NCI-H2107 treated with DMSO at 0.1 percent for 48 hours (cell line): ENCODE results near the gene TMEM26.
"Not testable (repeated sequence)": the region's sequence is repeated elsewhere in the genome, so short reads cannot be mapped to it uniquely, and the experiment has no call there.

Experiments
- DNase-seq: peaks from one replicate; lab custom pipeline; 2025; ENCODE audit not compliant: unreplicated experiment; lab: John Stamatoyannopoulos, UW

The TMEM26 gene

DNA sequence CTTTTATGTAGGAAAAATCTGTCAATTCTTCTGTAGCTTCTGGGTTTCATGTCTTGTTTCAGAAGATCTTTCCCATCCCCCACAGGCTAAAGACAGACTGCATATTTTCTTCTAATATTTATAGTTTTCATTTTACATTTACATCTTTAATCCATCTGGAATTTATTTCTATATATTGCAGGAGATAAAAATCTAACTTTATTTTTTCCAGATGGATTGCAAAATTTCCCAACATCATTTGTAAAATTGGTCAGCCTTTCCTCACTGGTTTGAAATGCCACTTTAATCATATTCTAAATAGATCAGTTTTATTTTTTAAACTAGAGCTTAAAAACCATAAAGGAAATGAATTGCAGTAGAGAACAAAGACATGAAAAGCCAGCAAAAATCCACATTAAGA lies 46.9 kb downstream of the TMEM26 start:
- DNase-seq = no peak

DNA sequence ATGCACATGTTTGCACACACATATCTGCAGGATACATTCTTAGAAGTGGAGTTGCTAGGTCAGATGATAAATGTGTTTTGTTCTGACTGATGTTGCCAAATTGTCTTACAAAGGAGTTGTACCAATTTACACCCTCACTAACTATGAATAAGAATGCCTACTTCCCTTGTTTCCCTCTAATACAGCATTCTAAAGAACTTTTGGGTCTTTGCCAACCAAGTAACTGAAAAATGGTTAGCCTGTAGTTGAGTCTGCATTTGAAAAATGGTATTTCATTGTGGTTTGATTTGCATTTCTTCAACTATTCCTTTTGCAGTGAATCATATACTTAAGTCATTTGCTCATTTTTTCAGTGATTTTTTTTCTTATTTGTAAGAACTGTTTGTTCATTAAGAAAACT lies 48.4 kb downstream of the TMEM26 start:
- DNase-seq = no peak

DNA sequence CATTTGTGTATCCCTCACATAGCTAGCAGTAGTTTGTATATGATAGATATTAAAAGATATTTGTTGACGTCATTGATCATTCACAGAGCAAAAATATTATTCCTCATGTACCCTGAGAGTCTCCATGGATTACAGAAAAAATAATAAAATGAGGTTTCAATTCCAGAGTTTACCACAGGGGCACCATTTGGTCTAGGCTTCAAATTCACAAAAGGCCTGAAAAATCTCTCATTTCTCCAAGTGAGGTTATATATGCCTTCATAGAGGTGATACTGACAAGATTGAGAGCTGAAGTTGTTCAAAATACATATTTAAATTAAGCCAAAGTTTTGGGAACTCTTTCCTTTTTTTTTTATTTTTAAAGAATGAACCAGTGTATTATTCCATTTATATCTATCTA lies 52.7 kb downstream of the TMEM26 start:
- no peak for DNase-seq

DNA sequence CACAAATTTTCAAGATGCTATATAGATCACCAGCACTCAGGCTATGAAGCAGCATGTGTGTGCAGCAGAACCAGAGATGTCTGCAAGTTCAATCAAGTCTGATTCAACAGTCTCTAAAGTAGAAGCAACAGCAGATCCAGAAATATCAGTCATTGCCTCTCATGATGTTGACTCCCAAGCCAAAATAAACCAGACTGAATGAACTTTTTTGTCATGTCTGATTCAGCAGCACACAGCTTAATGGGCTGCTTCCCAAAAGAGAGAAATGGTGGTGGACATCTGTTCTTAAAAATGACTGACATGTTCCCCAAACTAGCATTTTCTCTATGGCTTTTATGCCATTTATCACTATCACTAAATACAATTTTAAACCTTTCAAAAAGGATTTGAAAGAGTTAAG lies 53.8 kb downstream of the TMEM26 start:
- DNase-seq = no peak

DNA sequence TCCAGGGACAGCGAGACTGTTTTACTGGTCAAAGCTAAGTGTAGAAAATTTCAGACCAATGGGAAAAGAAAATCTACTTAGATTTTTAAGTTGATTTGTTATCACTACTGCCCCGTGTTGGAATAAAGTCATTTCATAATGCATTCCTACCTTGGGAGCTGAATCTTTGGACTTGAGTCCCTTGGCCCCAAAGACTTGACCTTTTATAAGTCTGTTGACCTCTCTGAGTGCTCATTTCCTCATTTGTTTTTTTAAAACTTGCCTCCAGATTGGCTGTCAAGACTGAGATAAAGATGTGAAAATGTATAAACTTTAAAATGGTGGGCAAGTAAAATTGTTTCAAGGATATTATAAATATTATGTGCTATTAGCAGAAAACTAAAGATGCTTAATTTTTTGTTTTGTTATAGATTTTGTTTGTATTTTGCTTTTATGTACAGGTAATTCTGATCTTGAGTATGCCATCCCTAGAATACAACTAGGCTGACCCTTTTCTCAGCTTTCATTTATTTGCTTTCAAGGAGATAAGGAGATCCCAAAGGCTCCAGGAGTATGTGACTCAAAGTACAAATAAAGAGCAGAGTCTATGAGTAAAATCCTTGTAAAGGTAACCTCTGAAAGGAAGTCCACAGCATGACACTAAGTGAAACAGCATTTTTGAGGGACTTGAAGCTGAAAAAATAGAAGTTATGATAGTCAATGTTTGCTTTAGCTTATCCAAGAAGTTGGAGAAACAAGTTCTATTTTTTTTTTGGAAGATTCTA lies 54.6 kb downstream of the TMEM26 start:
- DNase-seq = no peak

DNA sequence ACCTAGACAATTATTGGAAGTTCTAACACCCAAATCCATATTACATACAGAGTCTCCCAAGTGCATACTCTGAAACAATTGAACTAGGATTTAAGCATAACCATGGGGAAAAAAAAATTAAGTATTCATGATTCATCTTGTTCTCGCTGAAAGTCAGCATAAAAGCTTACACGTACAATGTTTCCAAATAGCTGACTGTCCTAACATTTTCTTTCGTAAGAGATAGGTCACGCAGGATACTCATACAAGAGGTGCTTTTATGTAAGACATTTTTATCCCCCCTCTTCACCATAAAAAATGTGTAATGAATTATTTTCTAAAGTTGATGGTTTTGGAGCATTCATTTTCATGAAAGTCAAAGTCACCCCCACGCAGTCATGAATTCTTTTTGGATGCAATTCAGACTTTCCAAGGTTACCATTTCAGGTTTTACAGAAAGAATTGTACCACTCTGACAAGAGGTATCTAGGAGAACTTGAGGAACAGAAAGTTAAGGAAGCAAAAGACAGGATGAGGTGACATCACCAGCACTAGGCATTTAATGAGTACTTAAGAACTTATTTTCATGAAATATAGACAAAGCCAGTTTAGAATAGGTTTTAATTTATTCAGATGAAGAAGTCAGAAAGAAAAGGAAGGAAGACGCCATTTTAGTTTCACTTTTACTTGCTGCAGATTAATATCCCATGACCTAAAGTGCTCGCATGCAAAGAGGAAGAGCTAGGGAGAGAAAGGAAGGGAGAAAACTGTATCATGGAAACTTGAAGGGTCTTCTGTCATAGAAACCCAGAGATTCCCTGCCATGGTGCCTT lies 55.8 kb downstream of the TMEM26 start:
- no peak for DNase-seq

DNA sequence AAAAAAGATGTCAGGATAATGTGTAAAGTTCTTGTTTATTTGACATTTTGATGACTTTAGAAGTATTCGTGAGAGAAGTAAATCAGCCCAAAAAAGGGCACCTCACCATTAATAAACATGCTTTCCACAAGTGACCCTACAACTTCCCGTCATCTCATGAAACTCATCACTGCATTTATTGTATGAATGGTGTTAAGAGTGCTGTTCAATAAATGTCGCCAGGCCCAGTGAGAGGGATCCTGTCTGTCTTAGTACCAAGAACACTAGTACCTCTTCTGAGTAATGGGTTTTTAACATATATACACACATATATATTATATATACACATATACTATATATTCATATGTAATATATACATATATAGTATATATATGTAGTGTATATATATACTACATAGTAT lies 61.9 kb downstream of the TMEM26 start:
- DNase-seq = no peak

DNA sequence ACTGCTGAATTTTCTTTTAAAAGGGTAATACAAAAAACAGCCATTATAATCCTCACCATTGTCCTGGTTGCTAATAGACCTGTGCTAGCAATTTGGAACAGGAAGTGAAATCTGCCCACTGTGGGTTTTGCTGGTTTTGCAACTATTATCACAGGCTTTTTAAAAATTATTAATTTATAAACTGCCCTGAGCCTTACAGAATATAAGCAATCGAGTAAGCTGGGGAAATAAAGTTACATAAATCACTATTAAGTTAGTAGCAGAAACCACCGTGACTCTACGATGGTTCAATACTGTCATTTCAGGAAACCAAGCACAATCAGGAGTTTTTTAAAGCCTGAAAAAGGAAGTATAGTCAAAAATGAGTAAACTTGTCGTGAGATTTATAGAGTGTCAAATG lies 62.3 kb downstream of the TMEM26 start:
- DNase-seq = no peak

DNA sequence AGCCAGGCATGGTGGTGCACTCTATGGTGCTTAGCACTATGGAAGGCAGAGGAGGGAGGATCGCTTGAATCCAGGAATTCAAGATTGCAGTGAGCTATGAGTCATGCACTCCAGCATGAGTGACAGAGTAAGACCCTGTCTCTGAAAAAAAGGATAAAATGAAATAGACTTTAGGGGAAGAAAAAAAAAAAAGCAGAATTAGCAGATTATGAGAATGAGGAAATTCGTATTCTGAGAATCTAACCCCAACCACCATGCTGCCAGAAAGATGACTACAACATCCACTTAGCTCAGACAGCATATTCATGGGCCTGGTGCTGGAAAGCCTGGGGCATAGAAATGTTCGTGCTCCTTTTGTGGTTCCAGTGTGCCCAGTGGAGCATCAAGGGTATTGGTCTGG lies 63.3 kb downstream of the TMEM26 start:
- no peak for DNase-seq

DNA sequence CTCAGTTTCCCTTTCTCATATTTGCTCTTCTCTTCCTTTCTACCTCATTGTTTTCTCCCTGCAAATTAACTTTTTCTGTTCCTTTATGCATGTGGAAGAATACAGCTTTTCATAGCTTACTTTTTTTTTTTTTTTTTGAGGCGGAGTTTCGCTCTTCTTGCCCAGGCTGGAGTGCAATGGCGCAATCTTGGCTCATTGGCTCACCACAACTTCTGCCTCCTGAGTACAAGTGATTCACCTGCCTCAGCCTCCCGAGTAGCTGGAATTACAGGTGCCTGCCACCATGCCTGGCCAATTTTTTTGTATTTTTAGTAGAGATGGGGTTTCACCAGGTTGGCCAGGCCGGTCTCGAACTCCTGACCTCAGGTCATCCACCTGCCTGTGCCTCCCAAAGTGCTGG lies 64.2 kb downstream of the TMEM26 start:
- DNase-seq = not testable (repeated sequence)

DNA sequence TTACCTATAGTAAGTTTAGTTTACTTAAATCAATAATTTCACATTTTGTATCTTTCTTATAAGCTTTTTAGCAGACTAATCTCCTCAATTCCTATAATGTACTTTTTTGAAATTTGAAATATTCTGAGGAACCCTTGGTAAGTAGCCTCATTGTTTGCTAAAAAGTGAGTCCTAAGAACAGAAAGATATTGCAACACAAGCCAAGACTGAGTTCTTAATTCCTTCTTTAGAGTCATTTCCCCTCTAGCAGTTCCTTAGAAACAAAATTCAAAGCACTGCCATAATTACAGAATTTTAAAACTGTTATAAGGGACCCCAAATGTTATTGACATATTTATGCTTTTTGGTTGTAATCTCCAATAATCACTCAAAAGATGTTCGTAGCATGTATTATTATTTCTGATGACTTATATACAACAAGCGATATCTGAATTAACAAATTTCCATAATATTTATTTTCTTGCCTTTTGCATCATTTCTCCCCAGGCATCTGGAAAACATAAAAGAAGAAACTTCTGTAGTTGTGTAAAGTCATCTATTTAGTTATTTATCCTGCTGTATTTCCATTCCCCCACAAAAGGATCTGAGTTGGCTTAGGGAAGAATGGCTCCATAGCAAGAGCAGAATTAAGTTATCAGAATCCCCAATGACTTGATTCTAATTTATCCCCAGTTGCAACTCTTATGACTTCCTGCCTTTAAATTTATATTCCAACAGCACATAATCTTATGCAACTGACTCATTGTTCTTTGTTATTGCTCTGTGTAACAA lies 67.8 kb downstream of the TMEM26 start:
- no peak for DNase-seq

DNA sequence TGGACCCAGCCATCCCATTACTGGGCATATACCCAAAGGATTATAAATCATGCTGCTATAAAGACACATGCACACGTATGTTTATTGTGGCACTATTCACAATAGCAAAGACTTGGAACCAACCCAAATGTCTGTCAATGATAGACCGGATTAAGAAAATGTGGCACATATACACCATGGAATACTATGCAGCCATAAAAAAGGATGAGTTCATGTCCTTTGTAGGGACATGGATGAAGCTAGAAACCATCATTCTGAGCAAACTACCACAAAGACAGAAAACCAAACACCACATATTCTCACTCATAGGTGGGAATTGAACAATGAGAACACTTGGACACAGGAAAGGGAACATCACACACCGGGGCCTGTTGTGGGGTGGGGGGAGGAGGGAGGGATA lies 72.0 kb downstream of the TMEM26 start:
- DNase-seq = not testable (repeated sequence)

DNA sequence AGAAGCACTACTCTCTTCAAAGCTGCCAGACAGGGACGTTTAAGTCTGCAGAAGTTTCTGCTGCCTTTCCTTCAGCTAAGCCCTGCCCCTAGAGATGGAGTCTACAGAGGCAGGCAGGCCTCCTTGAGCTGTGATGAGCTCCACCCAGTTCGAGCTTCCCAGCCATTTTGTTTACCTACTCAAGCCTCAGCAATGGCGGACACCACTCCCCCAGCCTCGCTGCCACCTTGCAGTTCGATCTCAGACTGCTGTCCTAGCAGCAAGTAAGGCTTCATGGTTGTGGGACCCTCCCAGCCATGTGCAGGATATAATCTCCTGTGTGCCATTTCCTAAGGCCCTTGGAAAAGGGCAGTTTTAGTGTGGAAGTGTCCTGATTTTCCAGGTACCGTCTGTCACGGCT lies 74.3 kb downstream of the TMEM26 start:
- no peak for DNase-seq

DNA sequence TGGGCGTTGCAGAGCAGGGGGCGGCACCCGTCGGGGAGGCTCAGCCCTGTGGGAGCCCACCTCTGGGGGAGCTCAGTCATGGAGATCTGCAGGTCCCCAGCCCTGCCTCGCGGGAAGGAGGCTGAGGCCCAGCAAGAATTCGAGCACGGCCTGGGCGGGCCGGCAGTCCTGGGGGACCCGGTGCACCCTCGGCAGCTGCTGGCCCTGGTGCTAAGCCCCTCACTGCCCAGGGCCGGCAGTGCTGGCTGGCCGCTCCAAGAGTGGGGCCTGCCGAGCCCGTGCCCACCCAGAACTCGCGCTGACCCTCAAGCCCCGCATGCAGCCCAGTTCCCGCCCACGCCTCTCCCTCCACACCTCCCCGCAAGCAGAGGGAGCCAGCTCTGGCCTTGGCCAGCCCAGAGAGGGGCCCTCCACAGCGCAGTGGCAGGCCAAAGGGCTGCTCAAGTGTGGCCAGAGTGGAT lies 76.2 kb downstream of the TMEM26 start:
- no peak for DNase-seq

DNA sequence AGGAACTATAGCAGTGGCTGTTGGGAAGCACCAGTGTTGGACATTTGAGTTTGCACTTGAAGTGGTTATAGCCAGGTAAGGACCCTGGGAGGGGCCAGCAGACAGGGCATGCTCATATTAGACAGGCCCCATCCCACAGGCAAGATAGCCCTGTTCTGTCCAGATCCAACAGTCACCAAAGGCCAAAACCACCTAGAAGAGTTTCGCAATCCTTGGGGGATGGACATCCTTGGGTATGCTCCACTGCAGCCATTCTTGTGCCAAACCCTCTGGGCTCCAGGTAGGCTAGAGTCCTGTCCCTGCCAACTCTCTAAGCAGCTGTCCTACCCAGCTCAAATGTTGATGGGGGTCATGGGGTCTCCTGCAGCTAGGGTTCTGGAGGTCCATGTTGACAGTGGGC lies 76.8 kb downstream of the TMEM26 start:
- no peak for DNase-seq

DNA sequence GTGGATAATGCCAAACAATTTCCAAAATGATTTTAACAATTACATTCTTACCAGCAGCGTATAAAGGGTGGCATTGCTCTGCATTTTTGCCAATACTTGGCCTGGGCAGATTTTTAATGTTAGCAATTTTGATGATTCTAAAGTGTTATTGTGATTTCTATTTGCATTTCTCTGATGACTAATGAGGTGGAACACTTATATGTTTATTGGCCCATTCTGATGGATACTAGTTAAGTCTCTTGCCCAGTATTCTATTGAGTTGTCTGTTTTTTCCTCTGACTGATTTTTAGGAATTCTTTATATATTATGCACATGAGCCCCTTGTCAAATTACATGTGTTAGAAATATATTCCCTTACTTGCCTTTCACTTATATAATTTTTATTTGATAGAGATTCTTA lies 86.8 kb downstream of the TMEM26 start:
- DNase-seq = no peak

DNA sequence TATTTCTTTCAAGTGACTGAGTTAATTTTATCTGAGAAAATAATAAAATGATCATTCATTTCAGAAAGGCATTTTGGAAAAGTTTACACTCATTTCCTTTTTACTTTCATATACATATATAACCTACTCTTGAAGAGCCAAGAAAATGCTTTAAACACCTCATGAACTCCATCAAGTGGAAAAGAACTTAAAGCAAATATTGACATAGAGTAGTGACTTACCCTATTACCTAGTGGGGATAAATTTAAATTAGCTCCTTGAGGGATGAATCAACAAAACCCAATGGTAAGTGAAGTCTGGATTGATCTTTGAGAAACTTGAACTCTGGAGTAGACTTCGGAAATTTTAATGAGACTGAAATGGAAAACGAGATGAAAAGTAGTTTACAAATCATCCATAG lies 88.6 kb downstream of the TMEM26 start:
- DNase-seq = no peak

DNA sequence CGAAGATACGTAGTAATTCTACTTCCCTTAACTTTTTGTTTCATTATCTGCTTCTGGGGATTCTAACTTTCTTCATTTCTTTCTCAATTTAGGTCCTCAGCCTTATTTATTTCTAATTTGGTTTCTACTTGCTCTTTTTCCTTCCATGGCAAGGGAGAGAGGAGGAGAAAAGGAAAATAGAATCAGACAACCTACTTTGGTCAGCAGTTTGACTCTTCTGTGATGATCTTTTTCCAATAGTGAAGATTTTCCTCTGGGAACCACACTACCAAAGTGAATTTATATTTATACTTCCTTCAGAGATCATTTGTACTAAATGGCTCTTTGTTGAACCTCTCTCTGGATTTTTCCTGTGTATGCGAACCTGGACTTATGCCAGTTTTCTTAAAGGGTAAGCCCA lies 90.2 kb downstream of the TMEM26 start:
- DNase-seq = no peak

DNA sequence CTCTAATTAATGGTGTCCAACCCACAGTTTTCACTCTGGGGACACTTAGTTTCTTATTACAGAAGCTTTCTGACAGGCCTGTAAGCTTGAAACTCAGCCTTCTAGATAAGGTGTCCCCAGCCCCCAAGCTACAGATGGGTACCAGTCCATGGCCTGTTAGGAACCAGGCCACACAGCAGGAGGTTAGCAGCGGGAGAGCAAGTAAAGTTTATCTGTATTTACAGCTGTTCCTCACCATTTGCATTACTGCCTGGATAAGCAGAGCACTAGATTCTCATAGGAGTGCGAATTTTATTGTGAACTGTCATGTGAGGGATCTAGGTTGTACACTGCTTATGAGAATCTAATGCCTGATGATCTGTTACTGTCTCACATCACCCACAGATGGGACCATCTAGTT lies 93.7 kb downstream of the TMEM26 start:
- DNase-seq = no peak

DNA sequence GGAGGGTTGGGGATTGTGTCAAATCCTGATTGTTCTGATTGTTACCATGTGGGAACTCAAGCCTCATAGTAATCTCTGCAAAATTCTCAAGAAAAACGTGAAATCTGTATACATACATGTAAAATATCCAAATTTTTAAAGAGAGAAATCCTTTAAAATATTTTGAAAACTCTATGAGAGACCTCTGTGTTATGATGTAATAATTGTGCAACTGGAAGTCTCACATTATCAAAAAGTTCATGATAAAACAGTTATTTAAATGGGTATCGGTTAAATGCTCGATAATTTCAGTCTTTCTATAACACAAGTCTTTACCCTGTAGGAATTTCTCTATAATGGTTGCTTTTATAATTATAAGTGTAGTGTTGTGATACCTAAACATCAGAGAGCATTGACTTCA lies 95.5 kb downstream of the TMEM26 start:
- DNase-seq = no peak
